Mesodermal cell (in vitro differentiated cells): ENCODE data around the gene CD63.

Experiments used
- H3K27ac ChIP-seq: 2 replicates; pipeline ENCODE4 v1.7.0; 2013; ENCODE audit warnings: mild to moderate bottlenecking, low read depth, low read length, moderate library complexity; ENCODE audit not compliant: severe bottlenecking
- H3K36me3 ChIP-seq: 2 replicates; pipeline ENCODE4 v1.7.1; 2013; ENCODE audit warnings: mild to moderate bottlenecking, low read length, moderate library complexity; ENCODE audit not compliant: control insufficient read depth, insufficient read depth
- H3K4me1 ChIP-seq: one replicate; pipeline ENCODE4 v1.7.1; 2013; ENCODE audit warnings: mild to moderate bottlenecking, low read length; ENCODE audit not compliant: insufficient read depth, control insufficient read depth, poor library complexity, severe bottlenecking
- H3K4me3 ChIP-seq: 2 replicates; pipeline ENCODE4 v1.7.0; 2013; ENCODE audit warnings: low read length, control low read depth, mild to moderate bottlenecking; ENCODE audit not compliant: insufficient read depth, poor library complexity, severe bottlenecking; ENCODE audit errors: extremely low read depth
- H3K9me3 ChIP-seq: 2 replicates; pipeline ENCODE4 v1.7.1; 2013; ENCODE audit warnings: mild to moderate bottlenecking, low read length, moderate library complexity; ENCODE audit not compliant: control insufficient read depth
- WGBS, 2 experiments: methylation state at CpG; one replicate each; pipeline ENCODE4 v1.1.5; 2013; ENCODE audit warnings: missing lambda C conversion rate in 2 of 2; ENCODE audit not compliant: insufficient coverage in 2 of 2; 5-methylcytosine and 5-hydroxymethylcytosine counted together

CD63 gene

DNA sequence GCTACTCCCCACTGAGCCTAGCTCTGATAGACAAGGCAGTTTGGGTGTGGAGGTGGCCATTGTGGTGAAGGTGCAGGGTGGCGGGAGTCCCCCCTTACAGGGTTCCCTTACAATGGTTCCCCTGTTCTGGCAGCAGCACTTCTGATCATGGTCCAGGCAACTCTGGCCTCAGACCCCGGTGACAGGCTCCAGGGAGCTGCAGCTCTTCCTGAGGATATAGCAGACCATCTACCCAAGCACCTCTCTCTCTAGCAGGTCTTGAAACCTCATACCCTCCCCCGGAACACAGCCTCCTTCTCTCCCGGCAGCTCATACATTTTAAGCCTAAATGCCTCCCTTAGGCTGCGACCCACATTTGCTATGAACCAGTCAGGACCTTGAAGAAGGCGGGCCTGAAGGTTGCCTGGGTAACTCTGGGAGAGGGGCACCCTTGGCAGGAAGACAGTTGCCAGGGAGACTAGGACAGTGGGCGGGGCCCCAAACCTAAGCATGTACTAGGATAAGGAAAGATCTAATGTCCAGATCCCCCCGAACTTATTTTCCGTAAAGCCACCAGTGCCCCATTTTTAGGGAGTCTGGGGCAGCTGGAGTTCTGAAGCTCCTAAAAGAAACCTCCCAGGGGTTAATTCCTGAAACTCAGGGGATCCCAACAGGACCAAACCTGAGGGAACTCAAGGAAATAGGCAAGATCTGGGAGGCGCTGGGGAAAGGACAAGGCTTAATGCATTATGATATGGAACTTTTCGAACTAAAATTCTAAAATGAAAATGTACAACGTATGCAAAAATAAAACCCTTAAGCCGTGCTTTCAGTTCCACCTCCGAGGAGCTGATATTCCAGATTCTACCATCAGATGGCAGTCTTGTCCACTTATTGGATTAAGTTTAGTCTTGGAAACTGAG is 9.6 kb upstream of the CD63 start:
- WGBS, 2 experiments, result 0 to 4% methylated on average over 8 to 11 of the region's 14 CpGs
- peak overlapping the region; percentile 83 for H3K27ac ChIP-seq

DNA sequence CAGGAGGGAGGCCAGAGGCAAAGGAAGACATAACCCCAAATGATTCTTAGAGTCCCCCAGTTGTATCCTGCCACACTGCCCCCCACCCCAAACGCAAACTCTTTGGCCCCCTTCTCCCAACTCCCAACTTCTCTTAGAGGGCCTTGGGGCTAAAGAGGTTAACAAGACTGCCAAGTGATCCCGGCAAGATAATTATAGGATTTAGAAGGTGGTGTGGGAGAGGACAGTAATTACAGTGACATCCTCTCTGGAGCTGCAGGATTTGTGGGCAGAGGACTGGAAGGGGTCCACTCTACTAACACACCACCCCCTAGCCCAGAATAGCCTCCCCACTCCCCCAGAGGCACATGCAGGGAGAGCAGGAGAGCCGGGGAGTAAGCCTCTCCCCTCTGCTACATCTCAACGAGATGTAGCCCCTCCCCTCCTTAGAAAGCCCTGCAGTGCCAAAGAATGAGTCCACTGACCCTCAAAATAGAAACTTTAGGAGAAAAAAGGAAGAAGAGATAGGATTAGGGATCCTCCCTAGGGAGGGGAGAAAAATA is 8.8 kb upstream of the CD63 start:
- Histone ChIP-seq H3K27ac (peak overlapping the region; percentile 83), H3K9me3 (no peaks in the 10 kb centered on the region), H3K4me3 (peak overlapping the region; percentile 35), H3K4me1 (peaks cover 12% of the 10 kb centered on the region), H3K36me3 (no peaks in the 10 kb centered on the region)
- WGBS, 2 experiments, result 20% methylated on average over 1 of the region's 4 CpGs; no CpG with 5 or more reads in 1 of the 2 experiments

More for the DNA sequence above, 9.6 kb upstream of the CD63 start:
- H3K36me3 ChIP-seq, result no peaks in the 10 kb centered on the region
- H3K4me1 ChIP-seq, result peaks cover 12% of the 10 kb centered on the region
- no peaks in the 10 kb centered on the region for H3K9me3 ChIP-seq
- H3K4me3 ChIP-seq, result peak overlapping the region; percentile 35

DNA sequence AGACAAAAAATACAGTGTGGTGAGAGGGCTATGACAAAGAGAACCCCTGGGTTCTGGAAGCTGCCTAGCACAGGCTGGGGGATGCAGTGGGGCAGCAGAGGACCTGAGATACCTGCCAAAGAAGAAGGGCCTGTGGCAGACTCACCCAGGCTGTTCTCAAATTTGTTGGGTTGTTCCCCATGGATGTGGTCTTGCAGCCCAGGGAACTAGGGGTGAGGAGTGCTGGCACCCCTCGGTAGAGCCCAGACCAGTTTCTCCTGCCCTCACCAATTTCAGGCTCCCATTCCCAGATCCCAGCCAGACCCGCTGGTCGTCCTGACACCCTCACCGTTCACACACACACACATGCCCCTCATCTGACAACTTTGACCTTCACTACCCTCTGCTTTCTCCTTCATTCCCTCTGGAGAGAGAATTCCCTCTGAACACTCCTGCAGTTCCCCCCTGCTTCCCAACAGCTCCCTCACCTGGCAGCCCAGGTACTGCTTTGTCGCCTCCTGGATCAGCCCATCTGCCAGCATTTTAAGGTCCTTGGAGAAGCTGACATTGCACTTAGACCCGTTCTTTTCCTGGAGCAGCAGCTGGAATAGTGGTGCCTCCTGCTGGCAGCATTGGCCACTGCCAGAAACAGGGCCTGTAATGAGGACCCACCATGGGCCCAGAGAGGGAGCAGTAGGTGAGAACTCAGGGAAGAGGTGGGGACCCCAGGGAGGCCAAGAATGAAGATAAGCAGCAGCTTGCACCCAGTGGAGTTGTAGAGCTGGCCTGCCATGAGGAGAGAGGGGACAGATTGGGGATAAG is 8.2 kb upstream of the CD63 start:
- Histone ChIP-seq H3K36me3 (peaks cover 1% of the 10 kb centered on the region), H3K9me3 (no peaks in the 10 kb centered on the region), H3K27ac (peak overlapping the region; percentile 41), H3K4me3 (no peak overlapping the region), H3K4me1 (peaks cover 12% of the 10 kb centered on the region)
- WGBS, 2 experiments, result 37 to 61% methylated on average over 5 to 6 of the region's 6 CpGs

DNA sequence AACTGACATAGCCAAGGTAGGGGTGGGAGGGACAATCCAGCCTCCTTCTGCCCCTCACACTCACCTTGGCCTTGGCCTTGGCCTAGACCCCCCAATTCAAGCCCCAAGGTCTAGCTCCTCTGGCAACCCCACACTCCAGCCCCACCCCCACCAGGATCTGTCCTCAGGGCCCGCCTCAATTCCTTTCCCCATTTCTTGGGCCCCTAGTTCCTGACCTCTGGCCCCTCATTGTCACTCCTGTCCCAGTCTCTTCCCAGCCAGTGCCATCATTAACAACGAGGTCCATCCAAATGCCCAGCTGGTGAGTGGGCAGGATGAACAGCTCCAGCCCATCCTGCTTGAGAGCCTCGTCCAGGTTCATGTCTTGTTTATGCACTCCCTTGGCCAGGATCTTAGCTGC is 7.3 kb upstream of the CD63 start:
- Histone ChIP-seq H3K4me3 (no peak overlapping the region), H3K27ac (no peak overlapping the region), H3K4me1 (peaks cover 12% of the 10 kb centered on the region), H3K9me3 (no peaks in the 10 kb centered on the region), H3K36me3 (peaks cover 2% of the 10 kb centered on the region)
- WGBS, 2 experiments, result 93 to 94% methylated on average over 2 to 3 of the region's 3 CpGs

DNA sequence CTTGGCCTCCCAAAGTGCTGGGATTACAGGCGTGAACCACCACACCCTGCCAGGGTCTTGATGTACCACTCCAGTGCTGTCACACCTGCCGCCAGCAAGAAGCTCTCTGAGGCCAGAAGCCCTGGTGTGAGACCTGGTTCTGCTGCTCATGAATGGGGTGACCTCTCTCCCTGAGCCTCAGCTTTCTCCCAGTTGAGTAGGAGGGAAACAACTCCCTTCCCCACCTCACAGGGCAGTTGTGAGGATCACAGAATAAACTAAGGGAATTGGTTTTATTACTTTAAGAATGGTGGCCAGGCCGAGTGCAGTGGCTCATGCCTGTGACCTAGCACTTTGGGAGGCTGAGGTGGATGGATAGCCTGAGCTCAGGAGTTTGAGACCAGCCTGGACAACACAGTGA is 5.8 kb upstream of the CD63 start:
- peaks cover 17% of the 10 kb centered on the region for H3K4me1 ChIP-seq
- WGBS, 2 experiments, result 91 to 92% methylated on average over 2 to 3 of the region's 3 CpGs
- no peak overlapping the region for H3K4me3 ChIP-seq
- peaks cover 2% of the 10 kb centered on the region for H3K36me3 ChIP-seq
- no peaks in the 10 kb centered on the region for H3K9me3 ChIP-seq
- H3K27ac ChIP-seq, result no peak overlapping the region

DNA sequence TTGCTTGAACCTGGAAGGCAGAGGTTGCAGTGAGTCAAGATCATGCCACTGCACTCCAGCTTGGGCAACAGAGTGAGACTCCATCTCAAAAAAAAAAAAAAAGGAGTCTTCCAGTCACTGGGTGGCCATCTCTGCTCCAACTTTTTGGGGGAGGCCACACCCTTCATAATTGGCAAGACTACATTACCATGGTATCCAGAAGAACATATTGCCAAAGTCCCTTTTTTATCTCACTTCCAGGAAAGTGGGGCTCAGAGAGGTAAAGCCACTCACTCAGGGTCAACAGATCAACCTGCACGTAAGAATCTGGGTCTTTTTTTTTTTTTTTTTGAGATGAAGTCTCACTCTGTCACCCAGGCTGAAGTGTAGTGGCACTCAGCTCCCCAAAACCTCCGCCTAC is 5.0 kb upstream of the CD63 start:
- 76 to 78% methylated on average over 1 to 2 of the region's 2 CpGs for WGBS, 2 experiments
- Histone ChIP-seq H3K36me3 (peaks cover 2% of the 10 kb centered on the region), H3K4me3 (no peak overlapping the region), H3K9me3 (no peaks in the 10 kb centered on the region), H3K27ac (no peak overlapping the region), H3K4me1 (peaks cover 17% of the 10 kb centered on the region)

DNA sequence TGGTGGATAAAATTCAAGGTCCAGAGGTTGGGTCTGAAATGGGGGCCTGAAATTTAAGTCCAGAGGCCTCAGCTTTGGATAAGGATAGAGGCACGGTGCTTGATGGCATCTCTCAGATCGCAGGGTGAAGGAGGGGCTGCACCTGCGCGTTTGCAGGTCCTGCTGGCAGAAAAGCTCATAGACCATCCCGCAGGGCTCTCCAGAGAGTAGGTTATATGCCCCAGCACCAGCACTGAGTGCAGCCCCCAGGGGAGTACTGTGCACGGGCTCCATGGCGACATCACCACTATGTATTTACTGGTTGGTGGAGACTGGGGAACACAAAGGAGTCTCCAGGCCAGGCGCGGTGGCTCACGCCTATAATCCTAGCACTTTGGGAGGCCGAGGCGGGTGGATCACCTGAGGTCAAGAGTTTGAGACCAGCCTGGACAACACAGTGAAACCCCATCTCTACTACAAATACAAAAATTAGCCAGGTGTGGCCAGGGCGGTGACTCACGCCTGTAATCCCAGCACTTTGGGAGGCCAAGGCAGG is 4.3 kb upstream of the CD63 start:
- H3K36me3 ChIP-seq, result peaks cover 2% of the 10 kb centered on the region
- peaks cover 15% of the 10 kb centered on the region for H3K4me1 ChIP-seq
- no peaks in the 10 kb centered on the region for H3K9me3 ChIP-seq
- no peak overlapping the region for H3K4me3 ChIP-seq
- no peak overlapping the region for H3K27ac ChIP-seq
- WGBS, 2 experiments, result 89 to 93% methylated on average over 9 to 12 of the region's 14 CpGs

DNA sequence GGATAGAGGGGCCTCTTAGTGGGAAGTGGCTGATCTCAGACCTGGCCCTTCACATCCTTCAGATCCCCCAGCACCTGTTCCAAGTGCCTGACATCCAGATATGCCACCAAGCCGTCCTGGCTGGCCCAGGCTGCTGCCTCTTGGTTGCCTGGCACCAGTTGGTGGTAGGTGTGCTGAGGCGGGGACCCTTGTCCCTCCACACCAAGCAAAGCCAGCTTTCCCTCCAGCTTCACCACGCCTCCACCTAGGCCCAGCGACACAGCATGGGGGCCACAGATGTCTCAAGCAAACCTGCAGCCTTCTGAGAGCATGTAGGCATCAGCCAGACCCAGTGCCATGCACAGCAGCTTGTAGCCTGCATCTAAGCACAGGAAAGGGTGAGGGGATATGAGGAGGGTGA is 3.5 kb upstream of the CD63 start:
- Histone ChIP-seq H3K27ac (no peak overlapping the region), H3K4me1 (peaks cover 10% of the 10 kb centered on the region), H3K9me3 (no peaks in the 10 kb centered on the region), H3K36me3 (peaks cover 8% of the 10 kb centered on the region), H3K4me3 (no peak overlapping the region)
- 79 to 86% methylated on average over 1 to 3 of the region's 4 CpGs for WGBS, 2 experiments

DNA sequence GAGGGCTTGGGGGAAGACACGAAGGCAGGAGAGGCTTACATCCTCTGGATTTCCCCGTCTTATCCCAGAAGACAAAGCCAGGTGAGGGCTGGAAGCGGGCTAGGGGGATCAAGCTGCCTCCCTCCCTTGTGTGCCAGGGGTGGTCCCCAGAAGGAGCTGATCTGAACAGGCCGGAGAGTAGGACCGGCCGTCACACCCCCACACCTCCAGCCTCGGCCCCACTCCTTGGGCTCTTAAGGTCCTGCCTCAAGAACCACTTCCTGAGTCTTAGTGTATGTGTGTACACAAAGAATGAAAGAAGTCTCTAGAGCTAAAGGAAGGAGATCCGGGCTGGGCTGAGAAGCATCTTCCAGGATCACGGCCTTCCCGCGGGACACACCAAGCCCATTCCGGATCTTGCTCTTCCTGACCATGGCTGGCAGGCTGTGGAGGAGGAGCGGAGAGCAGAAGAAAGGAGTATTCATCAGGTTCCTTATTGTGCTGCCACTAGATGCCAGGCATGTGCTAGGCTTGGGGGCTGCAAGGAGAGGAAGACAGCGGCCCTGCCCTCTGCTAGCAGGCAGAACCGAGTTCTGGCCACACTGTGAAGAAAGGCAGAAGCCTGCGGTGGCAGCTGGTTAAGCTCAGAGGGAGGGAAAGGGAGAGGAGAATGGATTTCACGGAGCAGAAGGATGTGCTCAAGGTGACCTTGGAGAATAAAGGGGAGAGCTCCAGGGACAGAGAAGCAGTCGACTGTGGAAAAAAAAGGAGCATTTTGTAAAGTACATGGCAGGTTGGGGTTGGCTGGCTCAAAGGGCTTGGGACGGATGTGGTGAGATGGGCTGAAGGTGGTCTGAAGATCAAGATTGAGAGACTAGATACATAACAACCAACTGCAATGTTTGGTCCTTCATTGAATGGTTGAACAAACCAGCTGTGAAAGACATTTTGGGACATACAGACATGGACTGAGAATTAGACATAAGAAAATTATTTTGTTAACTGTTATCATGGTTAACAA is 1.3 kb upstream of the CD63 start:
- Histone ChIP-seq H3K27ac (peak overlapping the region; percentile 96), H3K9me3 (no peaks in the 10 kb centered on the region), H3K4me1 (peaks cover 16% of the 10 kb centered on the region), H3K36me3 (peaks cover 30% of the 10 kb centered on the region), H3K4me3 (peak overlapping the region; percentile 88)
- 11 to 13% methylated on average over 13 to 14 of the region's 19 CpGs for WGBS, 2 experiments
